ENCODE data around the gene RDX. TPM values are rescaled to one million over a fixed set of nuclear protein-coding genes. Genes with fewer than 3 reads are reported as not detected.

The RDX gene
- total RNA-seq, 1 donor from 2014 or later: 118 TPM

DNA sequence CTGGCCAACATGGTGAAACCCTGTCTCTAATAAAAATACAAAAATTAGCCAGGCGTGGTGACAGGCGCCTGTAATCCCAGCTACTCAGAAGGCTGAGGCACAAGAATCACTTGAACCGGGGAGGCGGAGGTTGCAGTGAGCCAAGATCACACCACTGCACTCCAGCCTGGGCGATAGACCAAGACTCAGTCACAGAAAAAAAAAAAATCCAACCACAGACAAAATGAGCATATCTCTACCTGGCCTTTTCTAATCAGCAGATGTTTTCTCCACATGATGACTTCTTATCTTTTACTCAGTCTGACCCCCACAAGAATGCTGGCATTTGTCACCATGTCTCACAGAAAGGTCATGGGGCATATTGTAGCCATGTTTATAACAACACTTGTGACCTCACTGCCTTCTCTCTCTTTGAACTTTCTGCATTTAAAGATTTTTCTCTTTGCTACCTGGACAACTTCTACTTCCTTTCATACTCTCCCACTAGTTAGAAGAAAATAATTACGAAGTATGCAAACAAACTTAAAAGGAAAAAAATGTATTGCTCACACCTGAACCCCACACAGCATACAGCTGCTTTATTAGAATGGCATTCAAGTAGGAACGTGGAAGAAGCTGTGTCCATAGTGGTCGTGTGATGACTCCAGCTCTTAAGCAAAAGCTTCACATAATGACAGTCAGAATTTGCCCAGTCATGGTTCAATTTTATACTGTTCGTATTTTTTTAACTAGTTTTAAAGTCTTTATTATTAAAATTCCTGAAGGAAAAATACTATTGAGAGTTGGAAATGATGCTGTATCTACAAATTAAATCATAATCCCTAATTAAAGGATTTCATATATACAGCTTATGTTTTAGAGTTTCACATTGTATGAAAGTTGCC, 137.9 kb downstream of the RDX start:
- no peak for DNase-seq (ENCODE audit: low spot score)
- intact Hi-C loops (cut with DNase I): no loop called here

DNA sequence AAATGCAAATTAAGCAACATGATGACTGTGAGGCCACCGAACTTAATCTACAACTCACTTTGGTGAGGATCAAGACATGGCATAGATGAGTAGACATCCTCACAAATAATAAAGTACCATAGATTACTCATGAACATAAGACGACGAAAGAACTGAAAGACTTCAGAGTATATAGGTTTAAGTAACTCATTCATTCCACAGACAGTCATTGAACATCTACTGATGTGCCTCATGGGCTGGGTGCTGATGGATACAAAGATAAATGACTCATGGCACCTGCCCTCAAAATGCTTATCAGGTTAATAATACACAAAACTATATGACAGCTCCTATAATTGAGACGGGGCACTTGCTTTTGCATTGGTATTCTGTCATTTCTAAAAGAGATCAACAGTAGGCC, 139.9 kb downstream of the RDX start:
- intact Hi-C loops (cut with DNase I): no loop called here
- no peak for DNase-seq (ENCODE audit: low spot score)

DNA sequence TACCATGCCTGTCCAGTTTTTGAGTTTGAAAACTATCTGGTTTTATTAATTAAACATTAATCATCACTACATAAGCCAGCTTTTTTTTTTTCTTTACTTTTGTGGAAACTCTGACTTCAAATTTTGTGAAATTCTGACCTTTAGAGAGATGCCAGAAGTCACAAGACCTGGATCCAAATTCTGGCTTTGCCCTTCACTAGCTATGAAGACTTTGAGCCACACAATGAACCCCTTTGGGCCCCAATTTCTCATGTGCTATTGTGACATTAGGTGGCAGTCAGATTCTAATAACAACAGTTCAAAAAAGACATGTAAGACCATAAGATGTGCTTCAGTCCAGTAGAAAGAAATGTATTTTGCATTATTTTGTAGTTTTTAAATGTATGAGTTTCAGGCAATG, 142.9 kb downstream of the RDX start:
- no peak for DNase-seq (ENCODE audit: low spot score)
- intact Hi-C loops (cut with DNase I): no loop called here

DNA sequence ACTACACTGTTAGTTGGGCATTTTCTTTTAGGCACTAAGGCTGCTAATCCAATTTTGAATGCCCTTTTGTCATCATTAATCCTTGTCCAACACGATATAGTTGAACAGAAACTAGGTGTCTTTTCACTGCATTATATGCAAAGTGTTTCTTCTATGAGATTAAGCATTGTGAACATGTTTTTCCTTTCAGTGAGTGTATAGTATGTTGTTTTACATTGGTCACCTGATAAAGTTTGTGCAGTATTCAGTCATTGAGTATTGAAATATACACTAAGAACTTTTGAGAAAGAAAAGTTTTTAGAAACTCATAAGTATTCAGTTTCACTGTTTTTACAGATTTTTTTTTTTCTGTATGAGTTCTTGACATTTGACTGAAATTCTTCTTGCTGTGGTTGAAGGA, 144.2 kb downstream of the RDX start:
- DNase-seq (ENCODE audit: low spot score): no peak
- intact Hi-C loops (cut with DNase I): no loop called here

DNA sequence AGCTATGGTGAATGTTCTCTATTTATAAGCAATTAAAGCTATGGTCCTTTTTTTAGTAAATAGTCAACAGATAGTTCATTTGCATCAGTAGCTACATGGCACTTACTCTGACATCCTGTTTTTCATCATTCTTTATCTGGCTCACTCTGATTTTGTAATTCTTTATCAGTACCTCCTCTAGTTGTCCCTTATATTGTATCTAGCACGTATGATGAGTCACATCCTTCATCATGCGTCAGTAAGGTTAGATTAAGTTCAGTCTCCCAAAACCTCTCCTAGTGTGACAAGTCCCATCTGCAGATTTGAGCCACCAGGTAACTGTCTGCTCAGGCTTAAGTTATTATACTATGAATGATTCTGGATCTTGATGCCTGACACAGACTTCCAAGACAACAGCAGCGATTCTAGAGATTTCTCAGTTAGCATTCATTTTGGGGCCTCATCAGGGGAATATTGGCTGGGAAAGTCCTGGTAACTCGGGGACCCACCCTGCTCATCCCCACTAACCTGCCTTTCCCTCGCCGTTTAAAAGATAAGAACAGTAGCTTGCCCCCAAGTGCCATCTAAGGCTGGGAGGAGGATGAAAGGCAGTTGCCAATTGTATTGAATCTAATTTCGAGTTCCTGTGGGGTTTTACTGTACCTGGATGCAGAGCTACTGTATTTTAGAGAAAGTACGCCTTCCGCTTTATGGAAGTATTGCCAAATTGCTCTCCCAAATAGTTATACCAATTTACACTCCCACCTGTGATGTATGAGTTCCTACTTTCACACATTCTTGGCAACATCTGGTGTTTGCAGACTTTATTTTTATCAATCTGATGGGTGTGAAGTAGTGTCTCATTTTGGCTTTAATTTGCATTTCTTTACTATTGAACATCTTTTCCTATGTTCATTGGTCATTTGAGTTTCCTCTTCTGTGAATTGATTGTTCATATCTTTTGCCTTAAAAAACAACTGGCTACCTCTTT, 147.4 kb downstream of the RDX start:
- intact Hi-C loops (cut with DNase I): no loop called here

DNA sequence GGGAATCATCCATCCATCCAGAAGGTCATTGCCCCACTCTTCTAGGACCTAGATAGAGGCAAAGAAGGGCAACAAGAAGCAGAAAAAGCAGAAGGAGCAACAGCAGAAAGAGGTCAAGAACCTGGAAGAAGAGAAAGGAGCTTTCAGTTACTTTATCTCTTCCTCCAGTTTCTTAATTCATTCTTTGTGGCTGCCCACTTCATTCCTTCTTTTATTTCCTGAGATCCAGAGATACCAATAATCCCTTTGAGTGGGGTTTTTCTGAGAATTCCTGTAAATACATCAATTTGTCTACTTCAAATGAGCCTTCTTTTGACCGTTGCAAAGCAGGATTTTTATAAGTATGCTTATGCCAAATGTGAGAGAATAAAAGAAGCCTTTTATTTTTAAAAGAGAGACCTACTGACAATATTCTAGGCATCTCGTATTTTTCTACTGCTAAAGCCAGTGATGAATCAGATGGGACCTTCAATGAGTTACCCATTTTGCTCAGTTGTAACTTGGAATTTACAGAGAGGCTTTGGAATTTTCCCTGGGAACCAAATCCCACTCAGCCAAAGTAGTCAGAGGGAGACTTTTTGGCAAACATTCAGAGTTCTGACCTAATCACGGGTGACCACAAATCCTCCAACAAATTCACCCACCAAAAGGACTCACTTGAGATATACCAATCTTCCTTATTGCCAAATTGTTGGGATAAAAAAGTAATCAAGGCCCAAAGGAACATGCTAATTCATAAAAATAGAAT, 148.3 kb downstream of the RDX start:
- intact Hi-C loops (cut with DNase I): no loop called here
- DNase-seq (ENCODE audit: low spot score): no peak

More for the DNA sequence above, 147.4 kb downstream of the RDX start:
- DNase-seq (ENCODE audit: low spot score): no peak

DNA sequence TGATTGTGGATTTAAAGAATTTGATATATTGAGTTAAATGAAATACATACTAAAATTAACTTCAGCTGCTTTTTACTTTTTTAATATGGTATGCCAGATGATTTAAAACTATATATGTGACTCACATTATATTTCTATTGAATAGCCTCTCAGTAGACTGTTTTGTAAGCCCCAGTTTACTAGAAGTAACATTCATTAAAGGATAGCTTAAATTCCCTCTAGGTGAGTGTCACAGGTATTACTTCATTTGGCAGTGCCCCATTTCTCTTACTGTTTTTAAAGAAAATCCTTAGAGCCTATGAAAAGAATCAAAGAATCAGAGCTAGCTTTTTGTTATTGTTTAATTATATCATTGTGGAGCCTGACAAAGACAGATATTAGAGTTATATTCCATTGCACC, 154.6 kb downstream of the RDX start:
- intact Hi-C loops (cut with DNase I): no loop called here
- DNase-seq (ENCODE audit: low spot score): no peak

DNA sequence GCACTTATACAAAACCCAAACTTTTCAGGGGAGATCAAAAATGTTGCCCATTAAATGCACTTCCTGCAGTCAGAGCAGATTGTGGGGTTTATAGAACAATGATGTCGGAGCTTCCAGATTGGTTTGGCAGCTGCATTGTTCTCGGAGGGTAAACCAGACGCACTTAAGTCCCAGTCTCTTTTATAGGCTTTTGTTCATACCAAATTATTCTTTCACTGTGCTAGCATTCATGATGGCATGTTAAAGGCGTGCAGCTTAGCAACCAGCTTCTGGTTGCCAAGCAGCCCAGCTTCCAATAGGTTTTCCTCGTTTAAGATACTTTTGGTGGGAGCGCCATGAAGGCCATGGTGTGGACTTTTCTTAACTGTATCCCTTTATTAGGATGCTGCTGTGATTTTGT, 162.3 kb downstream of the RDX start:
- intact Hi-C loops (cut with DNase I): no loop called here

DNA sequence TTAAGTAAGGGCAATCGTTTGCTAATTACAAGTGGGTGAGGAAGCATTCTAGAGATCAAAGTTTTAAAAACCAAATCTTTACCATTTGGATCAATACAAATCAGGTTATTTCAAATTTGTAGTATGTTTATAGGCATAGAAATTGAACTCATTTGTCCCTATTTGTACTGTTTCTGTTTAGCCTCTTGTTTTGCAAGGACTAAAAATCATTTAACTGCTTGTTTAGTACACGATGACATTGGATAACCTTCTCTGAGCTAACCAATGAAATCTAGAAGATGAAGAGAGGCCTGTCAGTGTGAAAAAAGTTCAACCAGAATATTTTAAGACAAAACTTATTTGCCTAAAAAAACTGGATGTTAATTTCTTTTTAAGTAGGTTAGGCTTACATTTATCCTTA, 163.3 kb downstream of the RDX start:
- no peak for DNase-seq (ENCODE audit: low spot score)
- intact Hi-C loops (cut with DNase I): no loop called here

More for the DNA sequence above, 162.3 kb downstream of the RDX start:
- no peak for DNase-seq (ENCODE audit: low spot score)

DNA sequence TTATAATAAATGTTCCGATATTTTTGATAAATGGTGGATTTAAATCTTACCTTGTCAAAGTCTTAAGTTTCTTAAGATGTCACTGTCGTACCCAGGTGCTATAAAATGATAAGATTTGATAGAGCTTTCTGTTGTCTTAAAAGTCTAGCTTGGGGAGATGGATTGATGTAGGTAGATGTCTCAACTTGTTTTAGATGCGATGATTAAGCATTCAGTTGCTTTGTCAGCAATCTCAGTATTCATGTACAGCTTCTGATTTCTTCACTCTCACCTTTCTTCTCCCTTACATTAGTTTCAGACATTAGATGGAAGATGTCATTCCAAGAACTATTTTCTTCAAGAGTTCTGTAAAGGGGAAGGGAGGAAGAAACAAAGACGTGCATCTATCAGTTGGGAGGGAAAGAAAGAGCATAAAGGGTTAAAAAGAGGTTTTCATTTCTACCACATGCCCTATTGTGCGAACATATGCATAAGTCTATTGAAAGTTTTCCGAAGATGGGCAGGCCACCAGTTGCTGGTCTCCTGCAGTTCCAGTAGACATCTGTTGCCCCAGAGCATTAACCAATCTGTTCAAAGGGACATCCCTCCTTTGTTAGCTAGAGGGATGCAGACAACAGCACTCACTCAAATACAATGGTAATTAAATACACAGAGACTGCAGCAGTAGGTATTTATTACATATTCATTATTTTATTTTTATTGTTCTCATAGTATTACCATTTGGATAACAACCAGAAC, 164.9 kb downstream of the RDX start:
- intact Hi-C loops (cut with DNase I): no loop called here
- no peak for DNase-seq (ENCODE audit: low spot score)

DNA sequence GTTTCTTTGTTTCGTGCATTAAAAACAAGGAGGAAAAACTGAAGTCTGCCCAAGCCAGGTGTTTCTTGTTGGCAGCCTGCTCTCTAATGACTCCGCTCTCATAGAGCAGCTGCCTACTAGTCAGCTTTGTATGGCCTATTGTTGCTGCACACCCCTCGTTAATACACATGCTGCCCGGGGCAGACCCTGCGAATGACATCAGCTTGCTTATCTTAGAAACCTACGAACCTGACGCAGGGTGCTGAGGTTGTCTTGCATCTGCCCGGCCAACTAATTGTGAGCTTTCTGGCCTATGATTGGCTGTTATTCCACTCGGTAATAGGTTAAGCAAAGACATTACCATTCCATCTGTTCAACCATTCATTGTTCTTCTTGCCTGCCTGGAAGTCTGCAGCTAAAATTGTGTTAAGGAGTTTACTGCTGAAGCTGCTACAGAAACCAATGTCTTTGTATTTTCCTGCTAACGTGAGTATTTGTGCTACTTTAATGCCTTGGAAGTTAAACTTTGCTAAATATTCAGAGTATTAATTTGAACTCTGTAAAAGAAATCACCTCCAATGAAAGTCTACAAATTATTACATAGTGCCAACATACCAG, 165.7 kb downstream of the RDX start:
- no peak for DNase-seq (ENCODE audit: low spot score)
- intact Hi-C loops (cut with DNase I): no loop called here

DNA sequence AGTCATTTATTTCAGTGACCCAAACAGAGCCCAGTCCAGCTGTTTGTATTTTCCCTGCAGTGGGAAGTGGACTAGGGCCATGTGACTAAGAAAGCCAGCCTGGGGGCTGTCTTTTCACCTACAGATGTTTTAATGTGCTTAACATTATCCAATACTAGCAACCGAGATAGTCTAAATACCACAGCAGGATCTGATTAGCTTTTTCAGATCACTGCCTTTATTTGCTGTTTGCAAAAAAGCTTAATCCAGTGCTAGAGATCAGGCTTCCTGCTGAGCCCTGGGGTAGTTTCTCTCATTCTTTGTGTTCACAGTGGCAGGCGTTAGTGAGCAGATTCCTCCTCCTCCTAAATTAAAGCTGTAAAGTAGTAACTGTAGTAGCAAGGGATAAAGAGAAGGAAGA, 168.3 kb downstream of the RDX start:
- no peak for DNase-seq (ENCODE audit: low spot score)
- intact Hi-C loops (cut with DNase I): no loop called here

DNA sequence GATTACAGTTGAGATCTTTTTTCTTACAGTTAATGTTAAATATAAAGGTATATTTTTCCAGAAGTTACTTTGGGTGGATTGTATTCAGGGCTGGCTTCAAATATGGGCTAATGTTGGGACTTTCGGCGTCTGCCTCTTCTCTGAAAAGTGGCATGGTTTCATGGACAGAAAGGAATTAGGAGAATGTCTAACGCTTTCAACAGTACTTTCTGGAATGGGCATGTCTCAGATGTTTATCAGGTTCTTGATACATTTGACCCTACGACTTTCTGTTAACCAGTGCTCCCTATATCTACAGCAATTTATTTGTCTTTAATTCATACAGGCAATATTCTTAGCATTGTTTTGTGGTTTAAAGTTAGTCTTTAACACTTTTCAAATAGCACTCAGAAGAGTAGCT, 169.5 kb downstream of the RDX start:
- intact Hi-C loops (cut with DNase I): no loop called here
- DNase-seq (ENCODE audit: low spot score): no peak

DNA sequence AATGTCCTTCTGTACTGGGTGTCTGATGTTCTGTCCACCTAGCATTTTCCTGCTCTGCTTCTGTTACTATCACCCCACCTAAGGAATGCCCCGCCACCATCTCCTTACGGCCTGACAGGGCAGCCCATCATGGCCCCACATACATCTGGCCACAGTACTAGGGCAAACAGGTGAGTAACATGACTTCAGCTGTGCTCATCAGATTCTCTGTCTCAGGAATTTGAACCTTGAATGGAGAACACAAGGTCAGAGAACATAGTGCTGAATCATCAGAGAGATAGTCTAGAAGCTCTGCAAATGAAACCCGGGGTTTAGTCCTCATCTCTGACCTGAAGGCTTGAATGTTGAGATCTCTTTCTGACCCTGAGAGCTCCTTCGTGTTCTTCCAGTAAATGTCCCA, 170.8 kb downstream of the RDX start:
- no peak for DNase-seq (ENCODE audit: low spot score)
- intact Hi-C loops (cut with DNase I): no loop called here

Other genes with a start within 250 kb of the RDX start
- 20.0 TPM for gene ZC3H12C, start 203.2 kb downstream of the RDX start, total RNA-seq
- 21.7 TPM for gene FDX1, start 133.3 kb upstream of the RDX start, total RNA-seq

All from cardiac septum (tissue), 1 donor.